HFFc6 (cell line): ENCODE results near the gene AGMO. TPM values are rescaled to one million over a fixed set of nuclear protein-coding genes. Genes with fewer than 3 reads are reported as not detected.

ENCODE experiments used
- DNase-seq: peaks from one replicate; pipeline ENCODE4 v3.0.0-alpha.2; 2018
- H3K27ac Mint-ChIP-seq: 2 replicates; pipeline ENCODE4 v1.8.0; 2020; ENCODE audit warnings: mild to moderate bottlenecking, mixed read lengths
- H3K27me3 Mint-ChIP-seq: 2 replicates; pipeline ENCODE4 v1.8.0; 2021; ENCODE audit warnings: mild to moderate bottlenecking, moderate library complexity, mixed read lengths; ENCODE audit not compliant: insufficient read depth
- H3K36me3 Mint-ChIP-seq: 2 replicates; pipeline ENCODE4 v1.8.0; 2021; ENCODE audit warnings: low read depth, mixed read lengths
- H3K4me1 Mint-ChIP-seq: 2 replicates; pipeline ENCODE4 v1.8.0; 2020; ENCODE audit warnings: low read depth, mixed read lengths
- H3K4me3 Mint-ChIP-seq: 2 replicates; pipeline ENCODE4 v1.8.0; 2020; ENCODE audit warnings: mild to moderate bottlenecking, moderate library complexity, mixed read lengths
- H3K9me3 Mint-ChIP-seq: 2 replicates; pipeline ENCODE4 v1.8.0; 2020; ENCODE audit warnings: mild to moderate bottlenecking, mixed read lengths
- CTCF ChIP-seq: fragments of 200-600 bp; sonication (generic); IDR thresholded peaks from 2 replicates; pipeline ENCODE4 v1.5.0; 2021; ENCODE audit warnings: antibody characterized with exemption, mild to moderate bottlenecking
- total RNA-seq, 6 experiments: library from RNA; stranded (reverse); fragmentation: NEBNext Ultra II Directional; extraction: Animal tissue kit (Norgen Biotek cat#: 25700); gene quantifications; 2 replicates in 1 of 6; 3 replicates in 5 of 6; pipeline ENCODE4 v1.2.3, GENCODE V29; 2021

AGMO gene
- total RNA-seq, 6 experiments from 2014 or later, result 0.07 to 0.09 TPM; not detected in 4

- H3K9me3 Mint-ChIP-seq, result no peaks in the 10 kb centered on the region
- no peaks in the 10 kb centered on the region for H3K4me1 Mint-ChIP-seq
- H3K27ac Mint-ChIP-seq, result no peak overlapping the region
- no peaks in the 10 kb centered on the region for H3K27me3 Mint-ChIP-seq
- no peak overlapping the region for H3K4me3 Mint-ChIP-seq
- TF ChIP-seq CTCF, result no peak
- no peak for DNase-seq
- H3K36me3 Mint-ChIP-seq, result no peaks in the 10 kb centered on the region
Measured at GRCh38 chr7:15494711-15495110, 67.1 kb downstream of the AGMO start.

GRCh38 chr7:15491361-15491760 is 70.5 kb downstream of the AGMO start:
- TF ChIP-seq CTCF, result no peak
- no peak for DNase-seq
- Mint-ChIP-seq H3K4me3 (no peak overlapping the region), H3K36me3 (no peaks in the 10 kb centered on the region), H3K9me3 (no peaks in the 10 kb centered on the region), H3K4me1 (no peaks in the 10 kb centered on the region), H3K27me3 (no peaks in the 10 kb centered on the region), H3K27ac (no peak overlapping the region)

GRCh38 chr7:15490291-15490690 is 71.5 kb downstream of the AGMO start:
- no peaks in the 10 kb centered on the region for H3K36me3 Mint-ChIP-seq
- TF ChIP-seq CTCF, result no peak
- no peaks in the 10 kb centered on the region for H3K9me3 Mint-ChIP-seq
- H3K27ac Mint-ChIP-seq, result no peak overlapping the region
- DNase-seq, result no peak
- no peaks in the 10 kb centered on the region for H3K27me3 Mint-ChIP-seq
- H3K4me3 Mint-ChIP-seq, result no peak overlapping the region
- no peaks in the 10 kb centered on the region for H3K4me1 Mint-ChIP-seq

GRCh38 chr7:15489861-15490260 is 72.0 kb downstream of the AGMO start:
- Mint-ChIP-seq H3K9me3 (no peaks in the 10 kb centered on the region), H3K36me3 (no peaks in the 10 kb centered on the region), H3K4me1 (no peaks in the 10 kb centered on the region), H3K27me3 (no peaks in the 10 kb centered on the region), H3K4me3 (no peak overlapping the region), H3K27ac (no peak overlapping the region)
- no peak for DNase-seq
- no peak for TF ChIP-seq CTCF

GRCh38 chr7:15489383-15489782 is 72.4 kb downstream of the AGMO start:
- H3K27ac Mint-ChIP-seq, result no peak overlapping the region
- H3K4me3 Mint-ChIP-seq, result no peak overlapping the region
- no peaks in the 10 kb centered on the region for H3K36me3 Mint-ChIP-seq
- no peak for TF ChIP-seq CTCF
- H3K27me3 Mint-ChIP-seq, result no peaks in the 10 kb centered on the region
- H3K9me3 Mint-ChIP-seq, result no peaks in the 10 kb centered on the region
- DNase-seq, result no peak
- no peaks in the 10 kb centered on the region for H3K4me1 Mint-ChIP-seq

GRCh38 chr7:15488401-15488800 is 73.4 kb downstream of the AGMO start:
- Mint-ChIP-seq H3K4me3 (no peak overlapping the region), H3K36me3 (no peaks in the 10 kb centered on the region), H3K27ac (no peak overlapping the region), H3K4me1 (no peaks in the 10 kb centered on the region), H3K27me3 (no peaks in the 10 kb centered on the region), H3K9me3 (no peaks in the 10 kb centered on the region)
- no peak for DNase-seq
- no peak for TF ChIP-seq CTCF
